ENCODE measurements around the gene PRSS2.

GRCh38 chr7:142813699-142814098 lies 42.9 kb downstream of the PRSS2 start:
- TF ChIP-seq POLR2AphosphoS5 (IDR thresholded peaks at IDR 0.05; ENCODE audit: borderline replicate concordance, low read depth, low read length) (no peak), EZH2 (IDR thresholded peaks at IDR 0.05) (no peak), FOXP2 (optimal IDR thresholded peaks at IDR 0.05; ENCODE audit: control extremely low read depth, extremely low read length, insufficient read depth) (no peak)
